Glutamatergic neuron (in vitro differentiated cells): ENCODE data around the gene DOK3. TPM values are rescaled to one million over a fixed set of nuclear protein-coding genes. Genes with fewer than 3 reads are reported as not detected.

Experiments used
- DNase-seq: peaks from one replicate; pipeline ENCODE4 v3.0.0; 2022
- H3K27ac Mint-ChIP-seq: one replicate; pipeline ENCODE4 v1.8.0; 2020; ENCODE audit warnings: mild to moderate bottlenecking, mixed read lengths, inconsistent platforms; ENCODE audit not compliant: unreplicated experiment
- H3K27me3 Mint-ChIP-seq: one replicate; pipeline ENCODE4 v1.8.0; 2020; ENCODE audit warnings: mild to moderate bottlenecking, moderate library complexity, mixed read lengths, inconsistent platforms; ENCODE audit not compliant: unreplicated experiment
- H3K36me3 Mint-ChIP-seq: one replicate; pipeline ENCODE4 v1.8.0; 2020; ENCODE audit warnings: mild to moderate bottlenecking, mixed read lengths, inconsistent platforms; ENCODE audit not compliant: unreplicated experiment
- H3K4me1 Mint-ChIP-seq: one replicate; pipeline ENCODE4 v1.8.0; 2020; ENCODE audit warnings: mild to moderate bottlenecking, low read depth, mixed read lengths, inconsistent platforms; ENCODE audit not compliant: unreplicated experiment
- H3K4me3 Mint-ChIP-seq: one replicate; pipeline ENCODE4 v1.8.0; 2020; ENCODE audit warnings: mild to moderate bottlenecking, mixed read lengths, inconsistent platforms; ENCODE audit not compliant: unreplicated experiment
- H3K9me3 Mint-ChIP-seq: one replicate; pipeline ENCODE4 v1.8.0; 2020; ENCODE audit warnings: mild to moderate bottlenecking, moderate library complexity, mixed read lengths, inconsistent platforms; ENCODE audit not compliant: unreplicated experiment
- long read RNA-seq: library from polyadenylated mRNA; unstranded; transcript quantifications from one replicate; pipeline ENCODE4 v2.0.0, GENCODE V29; 2020; ENCODE audit not compliant: unreplicated experiment
- total RNA-seq: library from RNA; stranded (reverse); fragmentation: NEBNext Ultra II Directional; extraction: Animal tissue kit (Norgen Biotek cat#: 25700); gene quantifications from one replicate; pipeline ENCODE4 v1.2.1, GENCODE V29; 2021; ENCODE audit not compliant: unreplicated experiment
- TF ChIP-seq, protein P1 (sequence below): fragments of 200-600 bp; sonication (generic); IDR thresholded peaks from one replicate; pipeline ENCODE4 v1.5.0; 2021; ENCODE audit not compliant: partially characterized antibody, unreplicated experiment

The DOK3 gene, protein sequence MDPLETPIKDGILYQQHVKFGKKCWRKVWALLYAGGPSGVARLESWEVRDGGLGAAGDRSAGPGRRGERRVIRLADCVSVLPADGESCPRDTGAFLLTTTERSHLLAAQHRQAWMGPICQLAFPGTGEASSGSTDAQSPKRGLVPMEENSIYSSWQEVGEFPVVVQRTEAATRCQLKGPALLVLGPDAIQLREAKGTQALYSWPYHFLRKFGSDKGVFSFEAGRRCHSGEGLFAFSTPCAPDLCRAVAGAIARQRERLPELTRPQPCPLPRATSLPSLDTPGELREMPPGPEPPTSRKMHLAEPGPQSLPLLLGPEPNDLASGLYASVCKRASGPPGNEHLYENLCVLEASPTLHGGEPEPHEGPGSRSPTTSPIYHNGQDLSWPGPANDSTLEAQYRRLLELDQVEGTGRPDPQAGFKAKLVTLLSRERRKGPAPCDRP
- total RNA-seq, result 29.2 TPM
- long read RNA-seq, result 0 reads

DNA sequence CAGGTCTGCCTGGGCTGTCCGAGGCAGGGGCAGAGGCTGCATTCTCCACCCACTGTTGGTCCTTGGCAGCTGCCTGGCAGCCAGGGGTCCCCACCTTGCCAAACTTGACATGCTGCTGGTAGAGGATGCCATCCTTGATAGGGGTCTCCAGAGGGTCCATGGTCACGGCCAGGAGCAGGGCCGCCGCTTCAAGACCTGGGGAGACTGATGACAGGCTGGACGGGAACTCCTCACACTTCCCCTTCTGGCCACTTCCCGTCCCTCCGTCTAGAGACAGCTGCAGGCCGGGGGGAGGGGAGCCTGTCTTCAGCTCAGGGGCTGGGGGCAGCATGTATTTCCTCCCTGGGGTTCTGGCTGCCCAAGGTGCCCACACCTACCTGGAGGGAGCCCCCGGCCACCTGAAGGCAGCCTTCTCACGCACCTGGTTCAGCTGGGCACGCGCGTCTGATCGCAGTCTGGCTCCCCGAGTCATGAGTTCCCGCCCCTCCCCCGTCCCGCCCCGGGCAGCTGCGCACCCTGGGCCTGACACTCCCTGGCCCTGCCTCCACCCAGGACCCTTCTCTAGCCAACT, at the start of gene DOK3:
Gene DOK3 (minus strand): TSS at position 446 of the 571 bp plus-strand sequence. CDS start 286 bp downstream, at position 160.
- peak within 1 kb of the TSS; percentile 79 for H3K4me3 Mint-ChIP-seq
- H3K9me3 Mint-ChIP-seq, result peaks cover 5% of the 10 kb centered on the region
- no peaks in the 10 kb centered on the region for H3K36me3 Mint-ChIP-seq
- no peak for DNase-seq
- H3K27ac Mint-ChIP-seq, result peak within 1 kb of the TSS; percentile 81
- H3K4me1 Mint-ChIP-seq, result peaks cover 4% of the 10 kb centered on the region
- H3K27me3 Mint-ChIP-seq, result peaks cover 8% of the 10 kb centered on the region
- TF ChIP-seq, protein P1, sequence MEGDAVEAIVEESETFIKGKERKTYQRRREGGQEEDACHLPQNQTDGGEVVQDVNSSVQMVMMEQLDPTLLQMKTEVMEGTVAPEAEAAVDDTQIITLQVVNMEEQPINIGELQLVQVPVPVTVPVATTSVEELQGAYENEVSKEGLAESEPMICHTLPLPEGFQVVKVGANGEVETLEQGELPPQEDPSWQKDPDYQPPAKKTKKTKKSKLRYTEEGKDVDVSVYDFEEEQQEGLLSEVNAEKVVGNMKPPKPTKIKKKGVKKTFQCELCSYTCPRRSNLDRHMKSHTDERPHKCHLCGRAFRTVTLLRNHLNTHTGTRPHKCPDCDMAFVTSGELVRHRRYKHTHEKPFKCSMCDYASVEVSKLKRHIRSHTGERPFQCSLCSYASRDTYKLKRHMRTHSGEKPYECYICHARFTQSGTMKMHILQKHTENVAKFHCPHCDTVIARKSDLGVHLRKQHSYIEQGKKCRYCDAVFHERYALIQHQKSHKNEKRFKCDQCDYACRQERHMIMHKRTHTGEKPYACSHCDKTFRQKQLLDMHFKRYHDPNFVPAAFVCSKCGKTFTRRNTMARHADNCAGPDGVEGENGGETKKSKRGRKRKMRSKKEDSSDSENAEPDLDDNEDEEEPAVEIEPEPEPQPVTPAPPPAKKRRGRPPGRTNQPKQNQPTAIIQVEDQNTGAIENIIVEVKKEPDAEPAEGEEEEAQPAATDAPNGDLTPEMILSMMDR, result no peak

DNA sequence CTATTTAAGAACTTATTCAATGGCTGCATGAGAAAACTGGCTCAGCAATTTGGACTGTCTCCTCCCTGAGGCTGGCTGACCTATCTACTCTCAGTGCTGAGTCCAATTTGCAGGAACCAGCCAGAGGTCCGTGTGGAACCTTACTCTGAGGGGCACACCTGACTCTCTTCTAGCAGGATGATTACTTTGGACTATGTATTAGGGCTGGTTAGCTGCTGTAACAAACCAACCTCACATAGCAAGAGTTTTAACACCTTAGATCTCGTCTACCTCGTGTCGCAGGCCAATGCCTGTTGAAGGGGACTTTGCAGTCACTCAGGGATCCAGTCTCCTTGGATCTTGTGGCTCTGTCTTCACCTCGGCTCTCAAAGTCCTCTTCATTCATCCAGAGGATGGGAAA, 48.2 kb upstream of the DOK3 start:
- no peak for DNase-seq

DNA sequence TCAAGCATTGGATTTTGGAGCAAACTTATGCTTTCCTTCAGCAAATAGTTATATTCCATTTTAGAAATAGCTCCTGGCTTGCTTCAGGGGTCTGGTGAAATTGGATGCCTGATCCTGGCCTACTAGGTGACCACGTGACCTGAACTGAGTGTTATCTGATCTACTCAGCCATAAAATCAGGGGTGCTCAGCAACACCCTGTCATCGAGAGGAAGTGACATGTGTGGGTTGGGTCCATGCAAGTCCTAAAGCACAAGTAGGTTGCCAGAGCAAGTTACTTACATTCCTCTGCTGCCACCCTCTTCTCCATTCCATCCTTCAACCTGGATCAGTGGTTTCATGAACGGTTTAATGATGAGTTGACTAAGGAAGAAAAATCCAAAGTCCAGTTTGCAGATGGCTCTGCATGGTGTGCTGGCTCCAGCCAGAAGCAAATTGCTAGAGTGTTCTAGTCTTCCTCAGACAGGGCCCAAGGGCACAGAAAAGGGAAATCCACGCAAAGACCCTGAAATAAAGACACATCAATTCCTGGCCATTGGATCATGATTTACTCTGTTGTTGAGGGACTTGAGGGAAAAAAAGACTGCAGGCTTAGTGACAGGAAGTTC, 47.5 kb upstream of the DOK3 start:
- Mint-ChIP-seq H3K27ac (peak overlapping the region; percentile 77), H3K9me3 (peaks cover 9% of the 10 kb centered on the region), H3K27me3 (peaks cover 20% of the 10 kb centered on the region), H3K4me3 (no peak overlapping the region), H3K36me3 (peaks cover 13% of the 10 kb centered on the region), H3K4me1 (peaks cover 24% of the 10 kb centered on the region)
- TF ChIP-seq, protein P1, result no peak
- no peak for DNase-seq

More for the DNA sequence above, 48.2 kb upstream of the DOK3 start:
- peak overlapping the region; percentile 23 for H3K4me3 Mint-ChIP-seq
- peak overlapping the region; percentile 77 for H3K27ac Mint-ChIP-seq
- peaks cover 18% of the 10 kb centered on the region for H3K4me1 Mint-ChIP-seq
- H3K36me3 Mint-ChIP-seq, result peaks cover 13% of the 10 kb centered on the region
- peaks cover 18% of the 10 kb centered on the region for H3K27me3 Mint-ChIP-seq
- peaks cover 8% of the 10 kb centered on the region for H3K9me3 Mint-ChIP-seq
- TF ChIP-seq, protein P1, result no peak

DNA sequence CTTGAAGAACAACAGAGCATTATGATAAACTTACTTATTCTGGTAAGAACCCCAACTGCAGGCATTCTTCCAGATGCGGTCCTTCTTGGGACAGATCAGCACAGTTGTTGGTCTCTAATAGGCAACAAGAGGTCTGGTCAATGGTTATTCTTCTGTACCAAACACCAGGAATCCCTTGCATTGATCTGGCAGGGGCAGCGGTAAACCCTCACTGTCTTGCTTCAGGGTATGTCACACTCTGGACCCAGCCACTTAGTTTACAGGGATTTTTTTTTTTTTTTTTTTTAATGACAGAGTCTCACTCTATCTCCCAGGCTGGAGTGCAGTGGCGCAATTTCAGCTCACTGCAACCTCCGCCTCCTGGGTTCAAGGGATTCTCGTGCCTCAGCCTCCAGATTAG, 46.0 kb upstream of the DOK3 start:
- Mint-ChIP-seq H3K27me3 (peaks cover 19% of the 10 kb centered on the region), H3K4me1 (peaks cover 36% of the 10 kb centered on the region), H3K36me3 (peaks cover 6% of the 10 kb centered on the region), H3K27ac (peak overlapping the region; percentile 79), H3K4me3 (no peak overlapping the region), H3K9me3 (peaks cover 9% of the 10 kb centered on the region)
- TF ChIP-seq, protein P1, result no peak
- no peak for DNase-seq
